IPS-18c (cell line): ENCODE data around the gene SNCA.
A peak's percentile ranks its signal among the peaks of the same experiment; 100 is the strongest.

Experiments used
- H3K4me3 ChIP-seq: 2 replicates; pipeline ENCODE4 v1.7.0; 2013; ENCODE audit warnings: low read depth, mild to moderate bottlenecking, low read length, moderate library complexity; ENCODE audit not compliant: insufficient read depth
- H3K9me3 ChIP-seq: one replicate; pipeline ENCODE4 v1.6.1; 2013; ENCODE audit warnings: mild to moderate bottlenecking, low read length, moderate library complexity; ENCODE audit not compliant: control insufficient read depth, insufficient read depth

Gene SNCA

GRCh38 chr4:89700766-89701423 is 136.1 kb downstream of the SNCA start:
- H3K4me3 ChIP-seq = no peak overlapping the region
- no peaks in the 10 kb centered on the region for H3K9me3 ChIP-seq

- Histone ChIP-seq H3K9me3 (no peaks in the 10 kb centered on the region), H3K4me3 (no peak overlapping the region)
Observed at GRCh38 chr4:89685690-89686089, 151.3 kb downstream of the SNCA start.

GRCh38 chr4:89685277-89685676 is 151.7 kb downstream of the SNCA start:
- H3K9me3 ChIP-seq = no peaks in the 10 kb centered on the region
- H3K4me3 ChIP-seq = no peak overlapping the region

- Histone ChIP-seq H3K4me3 (no peak overlapping the region), H3K9me3 (no peaks in the 10 kb centered on the region)
Observed at GRCh38 chr4:89684536-89684935, 152.4 kb downstream of the SNCA start.

GRCh38 chr4:89682808-89683207 is 154.2 kb downstream of the SNCA start:
- H3K9me3 ChIP-seq = no peaks in the 10 kb centered on the region
- 0 out of 2 replicates have a peak overlapping the region, but pooled peaks have one; percentile 0 for H3K4me3 ChIP-seq

- no peaks in the 10 kb centered on the region for H3K9me3 ChIP-seq
- H3K4me3 ChIP-seq = peak overlapping the region; percentile 10; the same call in 1 of the 2 replicates
Observed at GRCh38 chr4:89681671-89682070, 155.3 kb downstream of the SNCA start.

- no peaks in the 10 kb centered on the region for H3K9me3 ChIP-seq
- peak overlapping the region; percentile 10; the same call in 1 of the 2 replicates for H3K4me3 ChIP-seq
Observed at GRCh38 chr4:89681219-89681618, 155.7 kb downstream of the SNCA start.

GRCh38 chr4:89674876-89675459 is 162.0 kb downstream of the SNCA start:
- Histone ChIP-seq H3K4me3 (no peak overlapping the region), H3K9me3 (no peaks in the 10 kb centered on the region)
